WTC11 (cell line): Measurements from ENCODE around the gene ASTN2. TPM values are rescaled to one million over a fixed set of nuclear protein-coding genes. Genes with fewer than 3 reads are reported as not detected.

Experiments used
- ATAC-seq: fragments of 200-7000 bp; cut with Tn5 transposase; 2 replicates; pipeline ENCODE4 v1.10.0; 2021; ENCODE audit warnings: mild to moderate bottlenecking, moderate library complexity
- CTCF ChIA-PET: fragments of 300-600 bp; sonication (Branson Sonifier 250); formaldehyde crosslinking; loops from one replicate; lab custom pipeline; 2021; ENCODE audit warnings: antibody characterized with exemption; lab: Charles Lee
- POLR2A ChIA-PET: fragments of 350-600 bp; sonication (Branson Sonifier 250); formaldehyde crosslinking; loops from one replicate; lab custom pipeline; 2021; ENCODE audit warnings: antibody characterized with exemption; lab: Charles Lee
- DNase-seq: peaks from one replicate; pipeline ENCODE4 v3.0.0; 2021; ENCODE audit warnings: low spot score
- H3K27ac Mint-ChIP-seq: 2 replicates; pipeline ENCODE4 v1.8.0; 2021; ENCODE audit warnings: mixed read lengths
- H3K27me3 Mint-ChIP-seq: 2 replicates; pipeline ENCODE4 v1.8.0; 2021; ENCODE audit warnings: low read depth, mild to moderate bottlenecking, moderate library complexity, mixed read lengths
- H3K36me3 Mint-ChIP-seq: 2 replicates; pipeline ENCODE4 v1.8.0; 2021; ENCODE audit warnings: mixed read lengths
- H3K4me1 Mint-ChIP-seq: 2 replicates; pipeline ENCODE4 v1.8.0; 2022; ENCODE audit warnings: mixed read lengths
- H3K4me3 Mint-ChIP-seq: 2 replicates; pipeline ENCODE4 v1.8.0; 2021; ENCODE audit warnings: mild to moderate bottlenecking, moderate library complexity, mixed read lengths
- H3K9me3 Mint-ChIP-seq: 2 replicates; pipeline ENCODE4 v1.8.0; 2021; ENCODE audit warnings: mixed read lengths
- ATF1 ChIP-seq: sonication (generic); formaldehyde crosslinking; IDR thresholded peaks from 2 replicates; pipeline ENCODE4 v1.8.1; 2023; ENCODE audit warnings: mild to moderate bottlenecking, moderate library complexity, missing genetic modification reagents
- ATF2 ChIP-seq: sonication (generic); formaldehyde crosslinking; IDR thresholded peaks from 2 replicates; pipeline ENCODE4 v1.8.1; 2022; ENCODE audit warnings: low read depth, missing genetic modification reagents, borderline replicate concordance
- E2F5 ChIP-seq: sonication (generic); formaldehyde crosslinking; IDR thresholded peaks from 2 replicates; pipeline ENCODE4 v1.8.1; 2022; ENCODE audit warnings: mild to moderate bottlenecking, moderate library complexity, missing genetic modification reagents
- ETV6 ChIP-seq: sonication (generic); formaldehyde crosslinking; IDR thresholded peaks from 2 replicates; pipeline ENCODE4 v1.8.1; 2022; ENCODE audit warnings: mild to moderate bottlenecking, missing genetic modification reagents
- FOXK1 ChIP-seq: sonication (generic); formaldehyde crosslinking; IDR thresholded peaks from 2 replicates; pipeline ENCODE4 v1.8.0; 2022; ENCODE audit warnings: mild to moderate bottlenecking, moderate library complexity, missing genetic modification reagents
- HMGA2 ChIP-seq: fragments of 250-450 bp; sonication (Bioruptor Pico); IDR thresholded peaks from 2 replicates; pipeline ENCODE4 v1.4.0; 2021; ENCODE audit warnings: mild to moderate bottlenecking, moderate library complexity
- IRF2 ChIP-seq: sonication (generic); formaldehyde crosslinking; IDR thresholded peaks from 2 replicates; pipeline ENCODE4 v1.8.0; 2022; ENCODE audit warnings: low read depth, missing genetic modification reagents, borderline replicate concordance
- KAT7 ChIP-seq: sonication (generic); formaldehyde crosslinking; IDR thresholded peaks from 2 replicates; pipeline ENCODE4 v1.8.1; 2023; ENCODE audit warnings: missing genetic modification reagents, mild to moderate bottlenecking, borderline replicate concordance
- MLX ChIP-seq: sonication (generic); formaldehyde crosslinking; IDR thresholded peaks from 2 replicates; pipeline ENCODE4 v1.8.1; 2023; ENCODE audit warnings: mild to moderate bottlenecking, missing genetic modification reagents, moderate library complexity
- NFYB ChIP-seq: sonication (generic); formaldehyde crosslinking; conservative IDR thresholded peaks from 2 replicates; pipeline ENCODE4 v1.8.0; 2022; ENCODE audit warnings: low read depth, missing genetic modification reagents
- PRRX2 ChIP-seq: fragments of 250-450 bp; sonication (Bioruptor Pico); IDR thresholded peaks from 2 replicates; pipeline ENCODE4 v1.8.0; 2021; ENCODE audit warnings: mild to moderate bottlenecking
- USF2 ChIP-seq: sonication (generic); formaldehyde crosslinking; IDR thresholded peaks from 2 replicates; pipeline ENCODE4 v1.8.1; 2023; ENCODE audit warnings: mild to moderate bottlenecking, missing genetic modification reagents, moderate library complexity
- ZNF138 ChIP-seq: sonication (generic); formaldehyde crosslinking; conservative IDR thresholded peaks from 2 replicates; pipeline ENCODE4 v1.8.1; 2022; ENCODE audit warnings: mild to moderate bottlenecking, moderate library complexity, missing genetic modification reagents
- ZNF232 ChIP-seq: sonication (generic); formaldehyde crosslinking; IDR thresholded peaks from 2 replicates; pipeline ENCODE4 v1.8.0; 2022; ENCODE audit warnings: mild to moderate bottlenecking, missing genetic modification reagents
- total RNA-seq: library from RNA; stranded (reverse); gene quantifications from 3 replicates; pipeline ENCODE4 v1.2.3, GENCODE V29; 2021
- TF ChIP-seq, protein P1 (sequence below): sonication (generic); formaldehyde crosslinking; IDR thresholded peaks from 2 replicates; pipeline ENCODE4 v1.8.1; 2022; ENCODE audit warnings: mild to moderate bottlenecking, missing genetic modification reagents, moderate library complexity, borderline replicate concordance
- TF ChIP-seq, protein P2 (sequence below): fragments of 200-600 bp; IDR thresholded peaks from 2 replicates; pipeline ENCODE4 v1.8.0; 2022; ENCODE audit warnings: antibody characterized with exemption
- TF ChIP-seq, protein P3 (sequence below): sonication (generic); formaldehyde crosslinking; IDR thresholded peaks from 2 replicates; pipeline ENCODE4 v1.8.1; 2022; ENCODE audit warnings: low read depth, mild to moderate bottlenecking, moderate library complexity, missing genetic modification reagents, borderline replicate concordance
- TF ChIP-seq, protein P4 (sequence below): sonication (generic); formaldehyde crosslinking; IDR thresholded peaks from 2 replicates; pipeline ENCODE4 v1.8.1; 2023; ENCODE audit warnings: mild to moderate bottlenecking, missing genetic modification reagents

Gene ASTN2
- total RNA-seq, 1 experiment from 2014 or later = 16.2 TPM

- CTCF ChIA-PET = interaction anchor here (1.3 to 1.8 kb wide), 2 partner anchors 15 to 139 kb away, joined by 5 to 6 read pairs; no protein-coding TSS in a partner anchor
- POLR2A ChIA-PET = no interaction called here
Measured at GRCh38 chr9:116721944-116722343, 692.9 kb downstream of the ASTN2 start.

More at GRCh38 chr9:116721944-116722343, 692.9 kb downstream of the ASTN2 start:
- Mint-ChIP-seq H3K27me3 (no peaks in the 10 kb centered on the region), H3K4me1 (peaks cover 29% of the 10 kb centered on the region), H3K4me3 (no peak overlapping the region), H3K9me3 (peaks cover 10% of the 10 kb centered on the region), H3K27ac (no peak overlapping the region), H3K36me3 (no peaks in the 10 kb centered on the region)
- ATAC-seq (no peak), DNase-seq (no peak)
- TF ChIP-seq ZNF138 (CRISPR knock-in tag) (no peak), NFYB (CRISPR knock-in tag) (no peak), USF2 (CRISPR knock-in tag) (no peak), PRRX2 (CRISPR knock-in tag) (no peak), E2F5 (CRISPR knock-in tag) (no peak), FOXK1 (CRISPR knock-in tag) (no peak), HMGA2 (no peak), IRF2 (no peak), ATF2 (CRISPR knock-in tag) (no peak), ATF1 (CRISPR knock-in tag) (no peak), MLX (CRISPR knock-in tag) (no peak), KAT7 (CRISPR knock-in tag) (no peak), ZNF232 (CRISPR knock-in tag) (no peak), ETV6 (no peak)
- TF ChIP-seq, protein P1, sequence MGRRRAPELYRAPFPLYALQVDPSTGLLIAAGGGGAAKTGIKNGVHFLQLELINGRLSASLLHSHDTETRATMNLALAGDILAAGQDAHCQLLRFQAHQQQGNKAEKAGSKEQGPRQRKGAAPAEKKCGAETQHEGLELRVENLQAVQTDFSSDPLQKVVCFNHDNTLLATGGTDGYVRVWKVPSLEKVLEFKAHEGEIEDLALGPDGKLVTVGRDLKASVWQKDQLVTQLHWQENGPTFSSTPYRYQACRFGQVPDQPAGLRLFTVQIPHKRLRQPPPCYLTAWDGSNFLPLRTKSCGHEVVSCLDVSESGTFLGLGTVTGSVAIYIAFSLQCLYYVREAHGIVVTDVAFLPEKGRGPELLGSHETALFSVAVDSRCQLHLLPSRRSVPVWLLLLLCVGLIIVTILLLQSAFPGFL (CRISPR knock-in tag) = no peak
- TF ChIP-seq, protein P2, sequence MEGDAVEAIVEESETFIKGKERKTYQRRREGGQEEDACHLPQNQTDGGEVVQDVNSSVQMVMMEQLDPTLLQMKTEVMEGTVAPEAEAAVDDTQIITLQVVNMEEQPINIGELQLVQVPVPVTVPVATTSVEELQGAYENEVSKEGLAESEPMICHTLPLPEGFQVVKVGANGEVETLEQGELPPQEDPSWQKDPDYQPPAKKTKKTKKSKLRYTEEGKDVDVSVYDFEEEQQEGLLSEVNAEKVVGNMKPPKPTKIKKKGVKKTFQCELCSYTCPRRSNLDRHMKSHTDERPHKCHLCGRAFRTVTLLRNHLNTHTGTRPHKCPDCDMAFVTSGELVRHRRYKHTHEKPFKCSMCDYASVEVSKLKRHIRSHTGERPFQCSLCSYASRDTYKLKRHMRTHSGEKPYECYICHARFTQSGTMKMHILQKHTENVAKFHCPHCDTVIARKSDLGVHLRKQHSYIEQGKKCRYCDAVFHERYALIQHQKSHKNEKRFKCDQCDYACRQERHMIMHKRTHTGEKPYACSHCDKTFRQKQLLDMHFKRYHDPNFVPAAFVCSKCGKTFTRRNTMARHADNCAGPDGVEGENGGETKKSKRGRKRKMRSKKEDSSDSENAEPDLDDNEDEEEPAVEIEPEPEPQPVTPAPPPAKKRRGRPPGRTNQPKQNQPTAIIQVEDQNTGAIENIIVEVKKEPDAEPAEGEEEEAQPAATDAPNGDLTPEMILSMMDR = no peak
- TF ChIP-seq, protein P3, sequence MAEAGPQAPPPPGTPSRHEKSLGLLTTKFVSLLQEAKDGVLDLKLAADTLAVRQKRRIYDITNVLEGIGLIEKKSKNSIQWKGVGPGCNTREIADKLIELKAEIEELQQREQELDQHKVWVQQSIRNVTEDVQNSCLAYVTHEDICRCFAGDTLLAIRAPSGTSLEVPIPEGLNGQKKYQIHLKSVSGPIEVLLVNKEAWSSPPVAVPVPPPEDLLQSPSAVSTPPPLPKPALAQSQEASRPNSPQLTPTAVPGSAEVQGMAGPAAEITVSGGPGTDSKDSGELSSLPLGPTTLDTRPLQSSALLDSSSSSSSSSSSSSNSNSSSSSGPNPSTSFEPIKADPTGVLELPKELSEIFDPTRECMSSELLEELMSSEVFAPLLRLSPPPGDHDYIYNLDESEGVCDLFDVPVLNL (CRISPR knock-in tag) = no peak
- TF ChIP-seq, protein P4, sequence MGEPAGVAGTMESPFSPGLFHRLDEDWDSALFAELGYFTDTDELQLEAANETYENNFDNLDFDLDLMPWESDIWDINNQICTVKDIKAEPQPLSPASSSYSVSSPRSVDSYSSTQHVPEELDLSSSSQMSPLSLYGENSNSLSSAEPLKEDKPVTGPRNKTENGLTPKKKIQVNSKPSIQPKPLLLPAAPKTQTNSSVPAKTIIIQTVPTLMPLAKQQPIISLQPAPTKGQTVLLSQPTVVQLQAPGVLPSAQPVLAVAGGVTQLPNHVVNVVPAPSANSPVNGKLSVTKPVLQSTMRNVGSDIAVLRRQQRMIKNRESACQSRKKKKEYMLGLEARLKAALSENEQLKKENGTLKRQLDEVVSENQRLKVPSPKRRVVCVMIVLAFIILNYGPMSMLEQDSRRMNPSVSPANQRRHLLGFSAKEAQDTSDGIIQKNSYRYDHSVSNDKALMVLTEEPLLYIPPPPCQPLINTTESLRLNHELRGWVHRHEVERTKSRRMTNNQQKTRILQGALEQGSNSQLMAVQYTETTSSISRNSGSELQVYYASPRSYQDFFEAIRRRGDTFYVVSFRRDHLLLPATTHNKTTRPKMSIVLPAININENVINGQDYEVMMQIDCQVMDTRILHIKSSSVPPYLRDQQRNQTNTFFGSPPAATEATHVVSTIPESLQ = no peak
